ENCODE data around the gene PYCARD. TPM values are rescaled to one million over a fixed set of nuclear protein-coding genes. Genes with fewer than 3 reads are reported as not detected.

Gene PYCARD
- polyA plus RNA-seq, 1 donor (not counting 4 experiments of a cell fraction or from before 2014, with no cell fraction given), result 58.1 TPM

DNA sequence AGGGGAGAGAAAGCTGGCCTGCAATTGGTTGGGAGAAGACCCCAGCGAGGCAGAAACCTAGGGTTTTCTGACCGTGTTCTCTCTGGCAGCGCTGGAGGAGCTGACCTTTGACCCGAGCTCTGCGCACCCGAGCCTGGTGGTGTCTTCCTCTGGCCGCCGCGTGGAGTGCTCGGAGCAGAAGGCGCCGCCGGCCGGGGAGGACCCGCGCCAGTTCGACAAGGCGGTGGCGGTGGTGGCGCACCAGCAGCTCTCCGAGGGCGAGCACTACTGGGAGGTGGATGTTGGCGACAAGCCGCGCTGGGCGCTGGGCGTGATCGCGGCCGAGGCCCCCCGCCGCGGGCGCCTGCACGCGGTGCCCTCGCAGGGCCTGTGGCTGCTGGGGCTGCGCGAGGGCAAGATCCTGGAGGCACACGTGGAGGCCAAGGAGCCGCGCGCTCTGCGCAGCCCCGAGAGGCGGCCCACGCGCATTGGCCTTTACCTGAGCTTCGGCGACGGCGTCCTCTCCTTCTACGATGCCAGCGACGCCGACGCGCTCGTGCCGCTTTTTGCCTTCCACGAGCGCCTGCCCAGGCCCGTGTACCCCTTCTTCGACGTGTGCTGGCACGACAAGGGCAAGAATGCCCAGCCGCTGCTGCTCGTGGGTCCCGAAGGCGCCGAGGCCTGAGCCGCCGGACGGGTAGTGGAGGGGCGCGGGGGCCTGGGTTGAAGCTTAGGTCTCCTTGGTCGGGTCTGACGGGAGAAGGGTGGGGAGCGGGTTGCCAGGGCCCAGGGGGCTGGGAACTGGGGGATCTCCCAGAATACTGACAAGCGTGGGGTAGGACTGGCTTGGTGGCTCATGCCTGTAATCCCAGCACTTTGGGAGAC lies 21.8 kb upstream of the PYCARD start:
- no peak overlapping the region for H3K9ac ChIP-seq (ENCODE audit: control insufficient read depth, extremely low read depth, insufficient read depth, low read length)
- H3K36me3 ChIP-seq (ENCODE audit: control insufficient read depth in 2 of 2, extremely low read depth in 1 of 2, insufficient read depth in 2 of 2, low read length in 2 of 2), result no peaks in the 10 kb centered on the region
- H3K79me2 ChIP-seq (ENCODE audit: control insufficient read depth, insufficient read depth, low read length), result no peaks in the 10 kb centered on the region
- no peaks in the 10 kb centered on the region for H3K9me1 ChIP-seq (ENCODE audit: control insufficient read depth, extremely low read depth, insufficient read depth, low read length)
- dilution Hi-C loops (cut with MboI; ENCODE audit: extremely low pct_ligation_motif_present, low sequenced_read_pairs), result no loop called here
- TF ChIP-seq, protein P1, sequence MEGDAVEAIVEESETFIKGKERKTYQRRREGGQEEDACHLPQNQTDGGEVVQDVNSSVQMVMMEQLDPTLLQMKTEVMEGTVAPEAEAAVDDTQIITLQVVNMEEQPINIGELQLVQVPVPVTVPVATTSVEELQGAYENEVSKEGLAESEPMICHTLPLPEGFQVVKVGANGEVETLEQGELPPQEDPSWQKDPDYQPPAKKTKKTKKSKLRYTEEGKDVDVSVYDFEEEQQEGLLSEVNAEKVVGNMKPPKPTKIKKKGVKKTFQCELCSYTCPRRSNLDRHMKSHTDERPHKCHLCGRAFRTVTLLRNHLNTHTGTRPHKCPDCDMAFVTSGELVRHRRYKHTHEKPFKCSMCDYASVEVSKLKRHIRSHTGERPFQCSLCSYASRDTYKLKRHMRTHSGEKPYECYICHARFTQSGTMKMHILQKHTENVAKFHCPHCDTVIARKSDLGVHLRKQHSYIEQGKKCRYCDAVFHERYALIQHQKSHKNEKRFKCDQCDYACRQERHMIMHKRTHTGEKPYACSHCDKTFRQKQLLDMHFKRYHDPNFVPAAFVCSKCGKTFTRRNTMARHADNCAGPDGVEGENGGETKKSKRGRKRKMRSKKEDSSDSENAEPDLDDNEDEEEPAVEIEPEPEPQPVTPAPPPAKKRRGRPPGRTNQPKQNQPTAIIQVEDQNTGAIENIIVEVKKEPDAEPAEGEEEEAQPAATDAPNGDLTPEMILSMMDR (optimal IDR thresholded peaks at IDR 0.05 in 1 of 3, IDR thresholded peaks at IDR 0.05 in 1 of 3, conservative IDR thresholded peaks at IDR 0.05 in 1 of 3; ENCODE audit: extremely low read depth in 1 of 3, insufficient read depth in 2 of 3, low read length in 3 of 3), result no peak
- no peak for TF ChIP-seq EZH2 (IDR thresholded peaks at IDR 0.05; ENCODE audit: low read length)
- H3K4me2 ChIP-seq (ENCODE audit: control insufficient read depth, extremely low read depth, insufficient read depth, low read depth, low read length), result no peak overlapping the region
- FAIRE-seq (no peak), DNase-seq (ENCODE audit: low read depth, low spot score) (no peak)
- no peak overlapping the region for H2AFZ ChIP-seq (ENCODE audit: control insufficient read depth, low read length)
- no peaks in the 10 kb centered on the region for H3K4me1 ChIP-seq (ENCODE audit: control insufficient read depth, extremely low read depth, insufficient read depth, low read length)
- H3K4me3 ChIP-seq (ENCODE audit: control insufficient read depth in 2 of 3, extremely low read depth in 1 of 3, insufficient read depth in 2 of 3, low read depth in 1 of 3, low read length in 3 of 3), result no peak overlapping the region
- no peak overlapping the region for H3K27ac ChIP-seq (ENCODE audit: control insufficient read depth, insufficient read depth, low read length)
- H3K9me3 ChIP-seq (ENCODE audit: control insufficient read depth, low read depth, low read length), result no peaks in the 10 kb centered on the region
- H3K27me3 ChIP-seq (ENCODE audit: control insufficient read depth, extremely low read depth, insufficient read depth, low read length), result no peaks in the 10 kb centered on the region
- H4K20me1 ChIP-seq (ENCODE audit: control insufficient read depth, extremely low read depth, insufficient read depth, low read length), result no peaks in the 10 kb centered on the region

DNA sequence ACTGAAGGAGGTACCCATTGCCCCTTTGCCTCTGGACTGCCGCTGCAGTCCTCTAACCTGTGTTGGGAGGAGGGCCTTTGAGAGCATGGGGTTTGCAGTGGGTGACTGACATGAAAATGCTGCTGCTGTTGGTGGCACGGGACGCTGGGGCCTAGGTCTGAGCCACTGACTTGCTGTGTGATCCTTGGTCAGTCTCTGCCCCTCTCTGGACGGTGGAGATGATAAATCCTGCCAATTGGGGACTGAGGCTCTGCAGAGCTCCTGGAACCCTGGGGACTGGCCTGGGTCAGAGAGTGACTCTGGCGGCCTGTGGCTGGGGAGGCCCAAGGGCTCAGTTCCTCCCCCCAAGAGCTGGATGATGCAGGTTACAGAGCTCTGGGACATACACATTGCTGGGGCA lies 20.5 kb upstream of the PYCARD start:
- Histone ChIP-seq H3K4me2 (ENCODE audit: control insufficient read depth, extremely low read depth, insufficient read depth, low read depth, low read length) (no peak overlapping the region), H2AFZ (ENCODE audit: control insufficient read depth, low read length) (no peak overlapping the region), H3K9me1 (ENCODE audit: control insufficient read depth, extremely low read depth, insufficient read depth, low read length) (no peaks in the 10 kb centered on the region), H4K20me1 (ENCODE audit: control insufficient read depth, extremely low read depth, insufficient read depth, low read length) (no peaks in the 10 kb centered on the region), H3K4me3 (ENCODE audit: control insufficient read depth in 2 of 3, extremely low read depth in 1 of 3, insufficient read depth in 2 of 3, low read depth in 1 of 3, low read length in 3 of 3) (no peak overlapping the region), H3K4me1 (ENCODE audit: control insufficient read depth, extremely low read depth, insufficient read depth, low read length) (no peaks in the 10 kb centered on the region), H3K27ac (ENCODE audit: control insufficient read depth, insufficient read depth, low read length) (no peak overlapping the region), H3K27me3 (ENCODE audit: control insufficient read depth, extremely low read depth, insufficient read depth, low read length) (peaks cover under 1% of the 10 kb centered on the region), H3K9me3 (ENCODE audit: control insufficient read depth, low read depth, low read length) (no peaks in the 10 kb centered on the region), H3K36me3 (ENCODE audit: control insufficient read depth in 2 of 2, extremely low read depth in 1 of 2, insufficient read depth in 2 of 2, low read length in 2 of 2) (no peaks in the 10 kb centered on the region), H3K79me2 (ENCODE audit: control insufficient read depth, insufficient read depth, low read length) (no peaks in the 10 kb centered on the region), H3K9ac (ENCODE audit: control insufficient read depth, extremely low read depth, insufficient read depth, low read length) (no peak overlapping the region)
- FAIRE-seq (no peak), DNase-seq (ENCODE audit: low read depth, low spot score) (no peak)
- dilution Hi-C loops (cut with MboI; ENCODE audit: extremely low pct_ligation_motif_present, low sequenced_read_pairs), result no loop called here
- TF ChIP-seq EZH2 (IDR thresholded peaks at IDR 0.05; ENCODE audit: low read length), result no peak
- TF ChIP-seq, protein P1 (optimal IDR thresholded peaks at IDR 0.05 in 1 of 3, IDR thresholded peaks at IDR 0.05 in 1 of 3, conservative IDR thresholded peaks at IDR 0.05 in 1 of 3; ENCODE audit: extremely low read depth in 1 of 3, insufficient read depth in 2 of 3, low read length in 3 of 3), result no peak

All from keratinocyte (primary cell).